Esophagus muscularis mucosa (tissue), 4 donors: ENCODE data around the gene C2orf81. TPM values are rescaled to one million over a fixed set of nuclear protein-coding genes. Genes with fewer than 3 reads are reported as not detected.
A peak's percentile ranks its signal among the peaks of the same experiment; 100 is the strongest.

Experiments
- DNase-seq: peaks from one replicate; pipeline ENCODE4 v3.0.0-alpha.2; 2017; ENCODE audit errors: extremely low spot score
- H3K27ac ChIP-seq, 4 donors: fragments of 200-600 bp; sonication (generic); replicated peaks in 1 of 4; 1 replicate in 3 of 4; 2 replicates in 1 of 4; pipeline ENCODE4 v1.5.1; 2016 to 2019; ENCODE audit warnings: mild to moderate bottlenecking in 1 of 4
- H3K27me3 ChIP-seq, 4 donors: fragments of 200-600 bp; sonication (generic); one replicate each; pipeline versions ENCODE4 v1.5.1 to v1.6.0; 2016 to 2019
- H3K36me3 ChIP-seq, 4 donors: fragments of 200-600 bp; sonication (generic); one replicate each; pipeline ENCODE4 v1.5.1; 2016 to 2019
- H3K4me1 ChIP-seq, 4 donors: fragments of 200-600 bp; sonication (generic); one replicate each; pipeline ENCODE4 v1.5.1; 2016 to 2019
- H3K4me3 ChIP-seq, 4 donors: fragments of 200-600 bp; sonication (generic); 1 replicate in 2 of 4; 2 replicates in 2 of 4; pipeline ENCODE4 v1.5.1; 2016 to 2019; ENCODE audit warnings: mild to moderate bottlenecking in 4 of 4, moderate library complexity in 1 of 4
- H3K9me3 ChIP-seq, 4 donors: fragments of 200-600 bp; sonication (generic); 1 replicate in 3 of 4; 2 replicates in 1 of 4; pipeline ENCODE4 v1.5.1; 2016 to 2019
- CTCF ChIP-seq, 3 experiments: fragments of 200-600 bp in 2 of 3; fragments of 450-650 bp in 1 of 3; sonication (generic) in 2 of 3; IDR thresholded peaks; one replicate each; pipeline ENCODE4 v1.5.1; 2017 to 2019; ENCODE audit warnings: antibody characterized with exemption in 3 of 3, mild to moderate bottlenecking in 2 of 3, moderate library complexity in 1 of 3
- EP300 ChIP-seq: sonication (generic); formaldehyde crosslinking; IDR thresholded peaks from one replicate; pipeline ENCODE4 v1.6.1; 2017; ENCODE audit warnings: antibody characterized with exemption
- POLR2A ChIP-seq: fragments of 450-650 bp; IDR thresholded peaks from one replicate; pipeline ENCODE4 v1.6.1; 2017; ENCODE audit warnings: antibody characterized with exemption, moderate library complexity, mild to moderate bottlenecking, low read depth
- POLR2AphosphoS5 ChIP-seq, 2 donors: sonication (generic); formaldehyde crosslinking; IDR thresholded peaks; one replicate each; pipeline ENCODE4 v1.6.1; 2017; ENCODE audit warnings: antibody characterized with exemption in 2 of 2
- WGBS: methylation state at CpG from one replicate; pipeline ENCODE4 v1.1.5; 2018; 5-methylcytosine and 5-hydroxymethylcytosine counted together
- intact Hi-C: fragments of 100-400 bp; cut with DNase I; formaldehyde crosslinking; loops from one replicate; pipeline ENCODE4 v1.15.1; 2023
- total RNA-seq, 4 donors: library from RNA; depleted of rRNA; stranded (reverse); fragments of >200 nt; gene quantifications; one replicate each; pipeline versions ENCODE4 v1.1.0 to v1.2.1, GENCODE V29; 2016

The C2orf81 gene
- total RNA-seq, 4 donors from 2014 or later, result 0.66 to 4.6 (median 3.2) TPM

GRCh38 chr2:74368499-74368898 is 52.9 kb downstream of the C2orf81 start:
- peaks cover 80 to 84% (median 81%) of the 10 kb centered on the region in 4 donors for H3K36me3 ChIP-seq
- TF ChIP-seq EP300 (no peak), POLR2A (no peak), POLR2AphosphoS5 (IDR thresholded peaks at IDR 0.05) (no peak), CTCF (IDR thresholded peaks at IDR 0.05) (no peak)
- H3K4me1 ChIP-seq, result peaks cover 6 to 22% (median 18%) of the 10 kb centered on the region in 4 donors
- 93% methylated on average over 4 of the region's 5 CpGs for WGBS
- no peaks in the 10 kb centered on the region for H3K27me3 ChIP-seq
- H3K9me3 ChIP-seq, result no peaks in the 10 kb centered on the region
- no peak overlapping the region for H3K4me3 ChIP-seq
- DNase-seq, result no peak
- intact Hi-C loops, result no loop called here
- H3K27ac ChIP-seq, result no peak overlapping the region

DNA sequence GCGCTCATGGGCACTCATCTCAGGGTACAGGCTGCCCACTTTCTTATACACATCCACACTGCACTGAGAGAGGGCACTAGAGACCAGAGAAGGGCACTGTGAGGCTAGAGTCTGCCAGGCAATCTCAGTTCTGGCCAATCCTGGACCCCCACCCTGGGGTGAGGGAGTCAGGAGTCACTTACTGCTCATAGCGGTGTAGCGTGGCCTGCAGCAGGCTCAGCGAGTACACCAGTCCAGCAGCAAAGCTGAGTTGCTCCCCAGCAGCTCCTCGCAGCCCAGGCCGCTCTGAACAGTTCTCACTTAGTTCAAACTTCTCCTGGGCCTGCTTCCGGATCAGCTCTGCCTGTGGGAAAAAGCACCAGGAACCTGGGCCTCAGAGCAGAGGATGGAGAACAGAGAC is 53.6 kb downstream of the C2orf81 start:
- 100% methylated on average over 6 of the region's 7 CpGs for WGBS
- Histone ChIP-seq H3K4me3 (no peak overlapping the region), H3K27ac (no peak overlapping the region), H3K9me3 (no peaks in the 10 kb centered on the region), H3K4me1 (peaks cover 0 to 16% (median 10%) of the 10 kb centered on the region in 4 donors), H3K27me3 (no peaks in the 10 kb centered on the region), H3K36me3 (peaks cover 87 to 91% (median 88%) of the 10 kb centered on the region in 4 donors)
- no peak for TF ChIP-seq CTCF (IDR thresholded peaks at IDR 0.05)
- no peak for TF ChIP-seq POLR2AphosphoS5 (IDR thresholded peaks at IDR 0.05)
- TF ChIP-seq EP300, result no peak
- no peak for TF ChIP-seq POLR2A
- DNase-seq, result no peak
- intact Hi-C loops, result no loop called here

DNA sequence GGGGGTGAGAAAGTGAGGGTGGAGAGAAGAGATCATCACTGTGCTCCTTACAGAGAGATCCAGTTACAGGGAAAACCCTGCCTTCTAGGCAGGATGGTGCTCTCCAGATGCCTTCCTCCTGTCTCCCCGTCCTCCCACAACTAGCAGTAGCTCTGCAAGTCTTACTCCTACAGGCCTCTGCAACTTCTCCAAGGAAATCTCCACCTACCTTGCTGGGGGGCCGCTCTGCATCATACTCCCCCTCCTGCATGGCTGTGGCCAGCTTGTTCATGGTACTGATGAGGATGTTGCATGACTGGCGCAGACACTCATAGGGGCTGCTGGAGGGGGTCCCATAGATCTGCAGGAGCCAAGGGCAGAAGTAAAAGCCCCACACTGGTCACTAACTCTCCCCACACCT is 55.4 kb downstream of the C2orf81 start:
- no peak for DNase-seq
- intact Hi-C loops, result no loop called here

DNA sequence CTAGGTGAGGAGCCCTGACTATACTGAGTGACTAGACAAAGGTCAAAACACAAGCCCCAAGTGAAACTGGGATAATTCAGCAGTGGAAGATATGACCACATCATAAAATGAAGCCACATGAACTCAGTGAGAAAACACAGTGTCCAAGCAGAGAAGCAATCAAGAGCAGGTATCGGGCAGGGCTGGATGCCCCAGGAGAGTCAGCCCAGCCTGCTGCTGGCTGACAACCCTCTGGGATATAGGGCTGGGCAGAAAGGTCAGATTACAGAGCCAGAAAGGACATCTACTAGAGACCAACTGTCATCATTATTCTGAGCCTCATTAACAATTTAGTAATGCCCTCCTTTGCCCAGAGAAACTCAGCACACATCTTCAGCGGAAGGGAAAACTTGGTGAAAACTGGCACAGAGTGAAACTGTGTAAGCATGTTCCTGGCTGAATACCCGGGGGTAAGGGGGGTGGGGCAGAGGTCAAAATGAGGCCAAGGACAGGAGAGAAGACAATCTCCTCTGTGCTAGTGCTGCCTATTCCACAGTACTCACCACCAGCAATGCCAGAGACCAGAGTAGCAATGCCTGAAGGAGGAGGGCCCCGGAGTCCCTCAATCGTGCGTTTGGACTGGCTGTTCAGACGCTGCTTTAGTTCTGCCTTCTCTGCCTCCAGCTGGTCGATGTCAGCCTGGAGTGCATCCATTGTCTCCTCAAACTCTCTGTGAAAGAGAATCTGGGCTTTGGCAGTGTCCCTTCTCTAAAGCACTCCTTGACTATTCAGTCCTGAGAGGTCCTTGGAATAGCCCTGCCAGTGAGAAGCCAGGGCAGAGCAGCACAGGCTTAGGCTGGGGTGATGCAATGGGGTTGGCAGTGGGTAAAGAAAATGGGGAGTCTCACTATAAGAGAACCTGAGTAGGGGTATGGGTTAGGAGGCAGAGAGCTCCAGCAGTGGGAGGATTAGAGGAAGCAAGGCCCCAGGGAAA is 56.6 kb downstream of the C2orf81 start:
- intact Hi-C loops, result no loop called here

More for the DNA sequence above, 55.4 kb downstream of the C2orf81 start:
- TF ChIP-seq EP300 (no peak), CTCF (IDR thresholded peaks at IDR 0.05) (no peak), POLR2A (no peak), POLR2AphosphoS5 (IDR thresholded peaks at IDR 0.05) (no peak)
- WGBS, result 100% methylated on average over 2 of the region's 3 CpGs
- Histone ChIP-seq H3K4me3 (no peak overlapping the region), H3K27me3 (no peaks in the 10 kb centered on the region), H3K36me3 (peaks cover 100% of the 10 kb centered on the region in 4 donors), H3K27ac (no peak overlapping the region), H3K9me3 (no peaks in the 10 kb centered on the region), H3K4me1 (peaks cover 0 to 9% (median 6%) of the 10 kb centered on the region in 4 donors)

More for the DNA sequence above, 56.6 kb downstream of the C2orf81 start:
- Histone ChIP-seq H3K9me3 (no peaks in the 10 kb centered on the region), H3K4me3 (no peak overlapping the region), H3K27ac (peak overlapping the region in 1 of 4 donors; percentile 10), H3K4me1 (peaks cover 0 to 9% (median 6%) of the 10 kb centered on the region in 4 donors), H3K36me3 (peaks cover 100% of the 10 kb centered on the region in 4 donors), H3K27me3 (no peaks in the 10 kb centered on the region)
- no peak for DNase-seq
- WGBS, result 70% methylated on average over 8 of the region's 8 CpGs
- TF ChIP-seq POLR2A (no peak), POLR2AphosphoS5 (IDR thresholded peaks at IDR 0.05) (no peak), CTCF (IDR thresholded peaks at IDR 0.05) (no peak), EP300 (no peak)

Other genes with a start within 250 kb of the C2orf81 start
- 100 to 1,000 TPM; 102 to 129 (median 106) TPM for gene MOB1A, start 242.7 kb downstream of the C2orf81 start, total RNA-seq
- 10 to 100 TPM; 22.0 to 80.8 (median 43.5) TPM for gene MTHFD2, start 223.0 kb downstream of the C2orf81 start, total RNA-seq
- gene SLC4A5, start 78.2 kb downstream of the C2orf81 start, total RNA-seq, result 1 to 10 TPM in 3 of 4 donors, under 1 TPM in 1; 0.50 to 1.8 (median 1.4) TPM
- 100 to 1,000 TPM; 136 to 188 (median 162) TPM for gene DCTN1, start 41.3 kb downstream of the C2orf81 start, total RNA-seq
- gene WDR54, start 111 bp upstream of the C2orf81 start, total RNA-seq, result 10 to 100 TPM in 2 of 4 donors, 1 to 10 TPM in 2; 7.6 to 14.6 (median 11.9) TPM
- 10 to 100 TPM in 2 of 4 donors, 1 to 10 TPM in 2; 8.4 to 14.1 (median 11.3) TPM for gene RTKN, start 20.3 kb upstream of the C2orf81 start, total RNA-seq
- gene INO80B, start 33.5 kb upstream of the C2orf81 start, total RNA-seq, result 10 to 100 TPM in 3 of 4 donors, 1 to 10 TPM in 1; 8.7 to 16.6 (median 10.6) TPM
- 10 to 100 TPM; 40.0 to 56.4 (median 47.2) TPM for gene WBP1, start 36.8 kb upstream of the C2orf81 start, total RNA-seq
- gene MOGS, start 43.8 kb upstream of the C2orf81 start, total RNA-seq, result 10 to 100 TPM; 20.8 to 38.7 (median 28.3) TPM
- 10 to 100 TPM; 15.4 to 40.4 (median 38.8) TPM for gene MRPL53, start 51.1 kb upstream of the C2orf81 start, total RNA-seq
- gene CCDC142, start 61.4 kb upstream of the C2orf81 start, total RNA-seq, result 10 to 100 TPM in 3 of 4 donors, 1 to 10 TPM in 1; 9.6 to 27.8 (median 19.2) TPM
- gene TTC31, start 61.5 kb upstream of the C2orf81 start, total RNA-seq, result 10 to 100 TPM; 17.4 to 23.0 (median 20.6) TPM
- gene LBX2, start 78.0 kb upstream of the C2orf81 start, total RNA-seq, result 1 to 10 TPM in 1 of 4 donors, under 1 TPM in 3; 0.32 to 1.7 (median 0.84) TPM
- 10 to 100 TPM; 11.3 to 14.1 (median 12.7) TPM for gene PCGF1, start 86.1 kb upstream of the C2orf81 start, total RNA-seq
- gene TLX2, start 92.8 kb upstream of the C2orf81 start, total RNA-seq, result under 1 TPM in 3 of 4 donors, not detected in 1; 0.42 to 0.99 (median 0.84) TPM
- gene DQX1, start 104.6 kb upstream of the C2orf81 start, total RNA-seq, result not detected
- gene AUP1, start 108.1 kb upstream of the C2orf81 start, total RNA-seq, result 10 to 100 TPM; 83.6 to 95.1 (median 89.6) TPM
- gene HTRA2, start 108.3 kb upstream of the C2orf81 start, total RNA-seq, result 10 to 100 TPM; 29.7 to 37.9 (median 31.9) TPM
- 1 to 10 TPM; 7.1 to 8.6 (median 7.7) TPM for gene LOXL3, start 132.3 kb upstream of the C2orf81 start, total RNA-seq
- 10 to 100 TPM; 11.9 to 26.5 (median 19.3) TPM for gene DOK1, start 133.1 kb upstream of the C2orf81 start, total RNA-seq
- under 1 TPM in 2 of 4 donors, not detected in 2; 0.17 to 0.42 TPM for gene M1AP, start 226.7 kb upstream of the C2orf81 start, total RNA-seq
- gene SEMA4F, start 232.6 kb upstream of the C2orf81 start, total RNA-seq, result 1 to 10 TPM; 2.8 to 5.5 (median 5.3) TPM